T-helper 17 cell (primary cell): ENCODE data around the gene POLR2B. TPM values are rescaled to one million over a fixed set of nuclear protein-coding genes. Genes with fewer than 3 reads are reported as not detected.

Source experiments
- ATAC-seq: fragments of 150-1000 bp; cut with Tn5 transposase; 2 replicates; pipeline ENCODE4 v1.10.0; 2021; ENCODE audit warnings: mild to moderate bottlenecking, moderate library complexity
- DNase-seq, 3 donors: peaks; one replicate each; pipeline versions ENCODE4 v3.0.0 to v3.0.0-alpha.2; 2020 to 2021
- H3K9me3 ChIP-seq: one replicate; pipeline ENCODE4 v1.7.0; 2013; ENCODE audit warnings: low read length, mild to moderate bottlenecking; ENCODE audit not compliant: control insufficient read depth, poor library complexity, severe bottlenecking
- H3K27ac Mint-ChIP-seq: one replicate; pipeline ENCODE4 v1.8.0; 2022; ENCODE audit warnings: mild to moderate bottlenecking, moderate library complexity, mixed read lengths
- H3K27me3 Mint-ChIP-seq: one replicate; pipeline ENCODE4 v1.8.0; 2022; ENCODE audit warnings: mixed read lengths
- H3K36me3 Mint-ChIP-seq: one replicate; pipeline ENCODE4 v1.8.0; 2022; ENCODE audit warnings: low read depth, mixed read lengths
- H3K4me1 Mint-ChIP-seq: one replicate; pipeline ENCODE4 v1.8.0; 2022; ENCODE audit warnings: mild to moderate bottlenecking, mixed read lengths
- H3K4me3 Mint-ChIP-seq: one replicate; pipeline ENCODE4 v1.8.0; 2022; ENCODE audit warnings: mild to moderate bottlenecking, moderate library complexity, mixed read lengths
- total RNA-seq, 4 donors: library from RNA in 2 of 4; stranded (reverse) in 2 of 4; gene quantifications; one replicate each; pipeline ENCODE4 v1.2.3 and lab custom pipeline; 2022 to 2026

POLR2B gene
- total RNA-seq, 2 donors from 2014 or later = 77.7 to 88.2 TPM

DNA sequence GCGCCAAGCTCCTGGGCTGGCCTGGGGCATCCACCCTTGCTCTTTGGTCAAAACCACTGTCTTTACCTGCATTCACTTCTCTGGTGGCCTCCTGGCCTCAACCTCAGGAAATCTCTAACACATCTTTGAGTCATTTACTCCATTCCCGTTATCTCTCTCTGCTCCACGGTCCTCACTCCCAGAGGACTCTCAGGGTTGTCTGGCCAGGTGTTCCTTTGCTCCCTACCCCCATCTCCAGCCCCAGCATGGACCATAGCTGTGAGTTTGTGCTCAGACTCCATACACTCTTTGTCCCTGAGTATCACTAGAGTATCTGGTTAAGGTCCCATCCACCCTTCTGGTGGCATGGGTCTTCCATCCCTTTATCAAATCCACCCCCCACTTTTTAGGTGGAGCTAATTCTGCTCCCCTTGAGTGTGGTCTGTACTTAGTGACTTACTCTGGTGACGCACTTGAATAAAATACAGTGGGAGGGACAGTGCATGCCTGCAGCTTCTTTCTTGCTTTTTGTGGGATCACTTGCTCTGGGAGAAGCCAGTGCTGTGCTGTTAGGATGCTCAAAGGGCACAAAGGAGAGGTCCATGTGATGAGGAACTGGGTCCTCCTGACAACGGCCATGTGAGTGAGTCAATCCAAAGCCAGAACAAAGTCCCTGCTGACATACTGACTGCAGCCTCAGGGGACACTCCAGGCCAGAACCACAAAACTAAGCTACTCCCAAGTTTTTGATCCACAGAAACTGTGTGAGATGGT, 87.2 kb downstream of the POLR2B start:
- H3K9me3 ChIP-seq = no peaks in the 10 kb centered on the region
- no peak for ATAC-seq
- H3K4me1 Mint-ChIP-seq = no peaks in the 10 kb centered on the region
- DNase-seq = no peak
- no peaks in the 10 kb centered on the region for H3K36me3 Mint-ChIP-seq
- H3K4me3 Mint-ChIP-seq = no peak overlapping the region
- peaks cover 18% of the 10 kb centered on the region for H3K27me3 Mint-ChIP-seq
- no peak overlapping the region for H3K27ac Mint-ChIP-seq

DNA sequence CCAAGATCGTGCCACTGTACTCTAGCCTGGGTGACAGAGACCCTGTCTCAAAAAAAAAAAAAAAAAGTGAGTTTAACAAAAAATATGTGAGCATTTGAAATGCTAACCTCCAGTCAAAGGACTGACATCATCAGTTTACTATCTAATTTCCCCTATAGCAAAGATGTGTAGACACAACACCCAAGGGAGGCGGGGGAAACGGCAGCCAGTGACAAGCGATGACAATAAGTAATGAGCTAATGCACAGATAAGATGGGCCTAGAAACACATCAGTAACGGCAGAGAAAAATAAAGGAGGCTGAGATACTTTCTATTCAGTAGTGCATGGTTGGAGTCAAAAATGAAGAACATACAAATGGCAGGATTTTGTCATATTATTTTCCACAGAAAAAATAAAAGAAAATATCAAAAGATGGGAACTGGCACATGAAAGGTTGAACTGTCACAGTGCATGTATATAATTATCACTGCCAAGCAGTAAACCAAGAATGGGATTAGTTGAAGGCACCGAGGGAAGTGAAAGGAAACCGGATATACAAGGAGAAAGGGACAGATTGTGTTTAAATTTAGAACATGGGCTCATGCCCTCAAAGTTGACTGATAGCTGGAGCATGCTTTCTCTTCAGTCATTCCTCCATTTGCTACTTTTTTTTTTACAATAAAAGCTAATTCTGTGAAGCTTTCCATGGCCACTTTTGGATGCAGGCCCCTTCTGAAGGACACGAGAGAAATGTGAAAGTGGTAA, 89.7 kb downstream of the POLR2B start:
- ATAC-seq = no peak
- Mint-ChIP-seq H3K27ac (no peak overlapping the region), H3K4me3 (no peak overlapping the region), H3K27me3 (peaks cover 15% of the 10 kb centered on the region), H3K4me1 (no peaks in the 10 kb centered on the region), H3K36me3 (no peaks in the 10 kb centered on the region)
- no peaks in the 10 kb centered on the region for H3K9me3 ChIP-seq
- DNase-seq = no peak

GRCh38 chr4:57070461-57070860, 91.8 kb downstream of the POLR2B start:
- Mint-ChIP-seq H3K36me3 (no peaks in the 10 kb centered on the region), H3K4me3 (no peak overlapping the region), H3K4me1 (no peaks in the 10 kb centered on the region), H3K27me3 (peaks cover 30% of the 10 kb centered on the region), H3K27ac (no peak overlapping the region)
- DNase-seq (no peak), ATAC-seq (no peak)
- H3K9me3 ChIP-seq = no peaks in the 10 kb centered on the region

- Mint-ChIP-seq H3K27ac (no peak overlapping the region), H3K36me3 (no peaks in the 10 kb centered on the region), H3K27me3 (peaks cover 39% of the 10 kb centered on the region), H3K4me3 (no peak overlapping the region), H3K4me1 (no peaks in the 10 kb centered on the region)
- ATAC-seq (no peak), DNase-seq (no peak)
- no peaks in the 10 kb centered on the region for H3K9me3 ChIP-seq
Observed at GRCh38 chr4:57071326-57071725, 92.6 kb downstream of the POLR2B start.

DNA sequence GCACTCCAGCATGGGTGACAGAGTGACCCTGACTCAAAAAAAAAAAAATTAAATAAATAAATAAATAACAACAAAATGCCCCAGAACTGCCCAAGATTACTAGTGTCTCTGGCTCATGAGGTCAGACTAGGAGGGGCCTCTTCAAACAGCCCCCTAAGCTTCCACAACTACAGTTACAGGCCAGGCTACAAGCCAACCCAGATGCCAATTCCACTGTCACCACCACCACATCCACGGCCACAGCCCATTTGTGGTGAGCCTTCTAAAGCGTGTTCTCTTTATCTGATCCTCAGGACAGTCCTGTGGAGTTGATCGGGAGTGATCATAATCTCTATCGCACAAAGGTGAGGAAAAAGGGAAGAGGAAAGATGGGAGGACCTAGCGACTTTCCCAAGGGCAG, 94.9 kb downstream of the POLR2B start:
- Mint-ChIP-seq H3K4me1 (no peaks in the 10 kb centered on the region), H3K27ac (no peak overlapping the region), H3K36me3 (no peaks in the 10 kb centered on the region), H3K27me3 (peaks cover 42% of the 10 kb centered on the region), H3K4me3 (no peak overlapping the region)
- ATAC-seq = no peak
- no peak for DNase-seq
- H3K9me3 ChIP-seq = no peaks in the 10 kb centered on the region

DNA sequence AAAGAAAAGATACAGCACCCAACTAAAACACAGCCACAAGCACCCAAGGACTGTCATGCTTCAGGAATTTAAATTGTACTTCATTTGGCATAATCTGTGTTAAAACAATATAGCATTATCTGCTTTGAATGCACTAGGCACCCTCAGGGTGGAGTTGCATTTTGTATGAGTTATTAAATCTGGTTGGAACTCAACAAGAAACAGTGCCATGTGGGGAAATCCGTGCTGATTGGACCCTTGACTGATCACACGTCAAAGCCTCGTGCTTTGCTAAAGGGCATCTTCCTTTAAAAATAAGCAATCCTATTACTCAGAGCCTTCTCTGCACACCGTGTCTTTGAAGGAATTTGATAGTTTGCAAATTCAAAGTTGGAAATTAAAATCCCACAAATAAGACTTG, 96.0 kb downstream of the POLR2B start:
- ATAC-seq (no peak), DNase-seq (no peak)
- H3K27me3 Mint-ChIP-seq = peaks cover 54% of the 10 kb centered on the region
- H3K4me1 Mint-ChIP-seq = no peaks in the 10 kb centered on the region
- H3K4me3 Mint-ChIP-seq = no peak overlapping the region
- H3K36me3 Mint-ChIP-seq = no peaks in the 10 kb centered on the region
- no peaks in the 10 kb centered on the region for H3K9me3 ChIP-seq
- no peak overlapping the region for H3K27ac Mint-ChIP-seq

GRCh38 chr4:57075367-57075766, 96.7 kb downstream of the POLR2B start:
- no peak for DNase-seq
- H3K4me3 Mint-ChIP-seq = no peak overlapping the region
- ATAC-seq = no peak
- no peaks in the 10 kb centered on the region for H3K4me1 Mint-ChIP-seq
- H3K27me3 Mint-ChIP-seq = peaks cover 60% of the 10 kb centered on the region
- no peak overlapping the region for H3K27ac Mint-ChIP-seq
- H3K9me3 ChIP-seq = no peaks in the 10 kb centered on the region
- H3K36me3 Mint-ChIP-seq = no peaks in the 10 kb centered on the region

DNA sequence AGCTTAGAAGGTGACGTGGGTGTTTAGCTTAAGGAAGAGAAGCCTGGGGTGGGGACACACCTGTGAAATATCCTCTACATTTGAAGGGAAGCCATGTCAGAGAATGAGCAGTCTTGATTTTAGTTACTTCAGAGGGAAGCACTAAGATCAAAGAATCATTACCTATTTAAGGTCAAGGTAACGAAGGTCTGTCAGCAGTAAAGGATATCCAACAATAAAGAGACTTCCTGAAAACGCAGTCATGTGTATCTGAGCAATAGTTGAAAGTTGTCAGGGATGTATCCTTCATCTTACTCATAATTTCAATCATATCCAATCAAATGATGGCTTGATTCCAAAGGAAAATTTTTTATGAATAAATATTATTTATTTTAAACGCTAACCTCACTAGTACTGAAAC, 98.0 kb downstream of the POLR2B start:
- Mint-ChIP-seq H3K36me3 (no peaks in the 10 kb centered on the region), H3K4me3 (no peak overlapping the region), H3K27me3 (peaks cover 72% of the 10 kb centered on the region), H3K27ac (no peak overlapping the region), H3K4me1 (no peaks in the 10 kb centered on the region)
- DNase-seq = no peak
- ATAC-seq = no peak
- no peaks in the 10 kb centered on the region for H3K9me3 ChIP-seq

DNA sequence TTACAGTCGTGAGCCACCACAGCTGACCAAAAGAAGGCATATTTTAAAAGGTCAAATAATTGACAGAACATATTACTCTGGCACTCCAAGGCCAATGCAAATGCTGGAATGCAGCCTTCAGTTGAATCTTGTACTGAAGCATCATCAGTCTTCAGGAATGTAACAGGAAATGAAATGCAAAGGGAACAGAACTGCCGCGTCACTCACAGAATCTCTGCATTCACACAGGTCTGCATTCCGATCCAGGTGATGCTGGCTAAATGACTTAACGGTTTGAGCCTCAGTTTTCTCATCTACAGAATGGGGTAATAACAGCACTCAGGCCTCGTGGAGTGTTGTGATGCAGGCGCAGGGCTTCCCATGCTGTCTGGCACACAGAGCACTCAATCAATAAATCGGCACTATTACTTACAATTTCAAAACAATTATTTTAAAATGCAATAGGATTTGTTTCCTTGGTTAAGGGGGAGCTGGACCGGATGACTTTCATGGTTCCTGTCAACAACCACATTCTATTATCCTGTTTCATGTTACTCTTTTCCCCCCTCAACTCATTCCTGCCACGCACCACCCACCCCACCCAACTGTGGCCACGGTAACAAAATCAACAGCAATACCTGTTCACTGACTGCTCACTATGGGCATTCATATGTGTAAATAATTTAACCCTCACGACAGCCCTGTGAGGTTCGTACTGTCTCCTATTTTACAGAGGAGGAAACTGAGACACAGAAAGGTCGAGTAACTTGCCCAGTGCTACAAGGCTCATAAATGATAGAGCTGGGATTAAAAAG, 99.1 kb downstream of the POLR2B start:
- H3K9me3 ChIP-seq = no peaks in the 10 kb centered on the region
- Mint-ChIP-seq H3K36me3 (no peaks in the 10 kb centered on the region), H3K27ac (no peak overlapping the region), H3K4me1 (no peaks in the 10 kb centered on the region), H3K4me3 (no peak overlapping the region), H3K27me3 (peaks cover 73% of the 10 kb centered on the region)
- ATAC-seq (no peak), DNase-seq (no peak)

GRCh38 chr4:57078685-57079521, 100.2 kb downstream of the POLR2B start:
- H3K4me1 Mint-ChIP-seq = no peaks in the 10 kb centered on the region
- no peaks in the 10 kb centered on the region for H3K9me3 ChIP-seq
- no peak for DNase-seq
- ATAC-seq = no peak
- no peak overlapping the region for H3K4me3 Mint-ChIP-seq
- no peaks in the 10 kb centered on the region for H3K36me3 Mint-ChIP-seq
- peaks cover 66% of the 10 kb centered on the region for H3K27me3 Mint-ChIP-seq
- no peak overlapping the region for H3K27ac Mint-ChIP-seq
